Globus pallidus (tissue), 1 donor: ENCODE results near the gene C1R.
A peak's percentile ranks its signal among the peaks of the same experiment; 100 is the strongest.
"Not testable (repeated sequence)": the region's sequence is repeated elsewhere in the genome, so short reads cannot be mapped to it uniquely, and the experiment has no call there.

Experiments
- DNase-seq: peaks from one replicate; pipeline ENCODE4 v3.0.0-alpha.2; 2015; ENCODE audit warnings: low spot score

The C1R gene

DNA sequence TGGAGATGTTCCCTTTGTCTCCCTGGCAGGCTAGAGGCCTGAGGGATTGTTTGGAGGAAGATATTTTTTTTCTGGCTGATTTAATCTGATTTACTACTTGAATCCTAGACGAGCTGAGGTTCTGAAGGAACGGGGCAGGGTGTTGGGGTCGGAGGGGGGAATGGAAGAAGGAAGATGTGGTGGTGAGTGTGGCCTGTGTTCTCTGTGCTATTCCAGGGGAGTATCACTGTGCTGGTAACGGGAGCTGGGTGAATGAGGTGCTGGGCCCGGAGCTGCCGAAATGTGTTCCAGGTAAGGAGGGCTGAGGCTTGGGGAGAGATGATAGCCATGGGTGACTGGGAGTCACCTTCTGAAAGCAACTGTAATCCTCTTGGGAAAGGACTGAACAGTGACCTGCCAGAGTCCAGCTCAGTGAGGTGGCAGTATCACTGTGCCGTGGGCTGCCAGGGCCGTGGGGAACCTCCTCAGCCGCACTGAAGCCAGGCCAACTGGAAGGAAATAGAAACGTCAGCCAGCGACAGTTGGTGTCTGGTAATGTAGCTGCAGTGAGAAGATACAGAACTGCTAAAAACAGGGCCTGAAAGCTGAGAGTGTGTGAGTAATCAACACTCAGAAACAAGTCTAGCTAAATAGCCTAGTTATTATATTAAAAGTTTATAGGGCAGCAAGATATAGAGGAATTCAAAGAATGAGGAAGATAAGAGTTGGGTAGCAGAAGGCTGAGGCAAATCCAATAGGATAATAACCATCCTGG, 23.8 kb downstream of the C1R start:
- no peak for DNase-seq

DNA sequence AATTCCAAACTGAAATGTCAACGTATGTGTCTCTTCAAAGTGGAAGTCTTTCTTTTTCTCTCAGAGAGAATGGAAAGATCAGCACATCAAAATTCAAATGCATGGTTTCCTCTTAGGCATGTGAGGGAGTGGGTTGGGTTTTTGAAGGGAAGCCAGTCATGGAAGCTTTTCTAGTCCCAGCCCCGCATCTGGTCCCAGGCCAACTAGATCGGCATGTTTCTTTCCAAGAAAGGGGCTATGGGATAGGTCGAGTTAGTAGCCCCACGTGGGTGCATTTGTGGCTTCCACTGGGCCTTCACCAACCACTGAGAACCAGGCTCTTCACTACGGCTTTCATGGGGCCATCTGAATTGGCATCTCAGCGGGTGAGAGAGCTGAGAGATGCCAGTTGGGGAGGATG, 25.1 kb downstream of the C1R start:
- no peak for DNase-seq

DNA sequence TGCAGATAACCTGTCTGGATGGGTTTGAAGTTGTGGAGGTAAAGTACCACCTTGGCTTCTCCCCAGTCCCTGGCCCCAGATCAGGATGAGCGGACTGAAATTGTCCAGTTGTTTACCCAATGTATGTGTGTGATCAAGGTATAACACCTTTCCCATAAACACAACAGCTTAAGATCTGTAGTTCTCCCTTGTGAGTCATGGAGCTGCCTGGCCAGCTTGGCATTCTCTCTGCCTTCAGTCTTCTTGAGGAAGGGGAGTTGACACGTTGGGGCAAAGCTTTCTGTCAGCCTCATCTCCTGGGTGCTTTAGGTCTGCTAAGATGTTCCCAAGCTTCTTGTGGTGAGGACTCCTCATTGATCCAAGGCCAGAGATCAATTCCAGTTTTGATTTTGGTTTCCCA, 25.6 kb downstream of the C1R start:
- no peak for DNase-seq

DNA sequence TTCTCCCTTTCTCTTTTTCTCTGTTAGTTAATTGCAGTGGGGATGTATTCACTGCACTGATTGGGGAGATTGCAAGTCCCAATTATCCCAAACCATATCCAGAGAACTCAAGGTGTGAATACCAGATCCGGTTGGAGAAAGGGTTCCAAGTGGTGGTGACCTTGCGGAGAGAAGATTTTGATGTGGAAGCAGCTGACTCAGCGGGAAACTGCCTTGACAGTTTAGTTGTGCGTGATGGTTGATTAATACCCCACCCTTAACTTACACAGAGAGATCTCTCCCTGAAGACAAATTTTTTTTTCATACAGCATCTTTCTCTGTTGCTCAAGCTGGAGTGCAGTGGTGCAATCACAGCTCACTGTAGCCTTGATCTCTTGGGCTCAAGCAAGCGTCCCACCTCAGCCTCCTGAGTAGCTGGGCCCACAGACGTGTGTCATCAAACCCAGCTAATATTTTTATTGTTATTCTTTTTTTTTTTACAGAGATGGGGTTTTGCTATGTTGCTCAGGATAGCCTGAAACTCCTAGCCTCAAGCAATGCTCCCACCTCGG, 27.1 kb downstream of the C1R start:
- DNase-seq = no peak

DNA sequence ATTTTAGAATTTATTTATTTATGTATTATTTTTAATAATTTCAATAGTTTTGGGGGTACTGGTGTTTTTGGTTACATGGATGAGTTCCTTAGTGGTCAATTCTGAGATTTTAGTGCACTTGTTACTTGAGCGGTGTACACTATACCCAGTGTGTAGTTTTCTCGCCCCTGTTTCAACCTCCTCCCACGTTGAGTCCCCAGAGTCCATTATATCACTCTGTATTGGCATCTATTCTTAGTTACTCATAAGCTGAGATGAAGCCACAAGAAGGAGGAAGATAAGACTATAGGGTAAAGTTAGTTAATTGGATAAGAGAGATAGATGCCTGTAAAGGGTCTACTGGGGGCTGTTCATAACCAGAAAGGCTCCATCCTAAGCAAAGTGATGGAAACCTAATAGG, 27.7 kb downstream of the C1R start:
- no peak for DNase-seq

DNA sequence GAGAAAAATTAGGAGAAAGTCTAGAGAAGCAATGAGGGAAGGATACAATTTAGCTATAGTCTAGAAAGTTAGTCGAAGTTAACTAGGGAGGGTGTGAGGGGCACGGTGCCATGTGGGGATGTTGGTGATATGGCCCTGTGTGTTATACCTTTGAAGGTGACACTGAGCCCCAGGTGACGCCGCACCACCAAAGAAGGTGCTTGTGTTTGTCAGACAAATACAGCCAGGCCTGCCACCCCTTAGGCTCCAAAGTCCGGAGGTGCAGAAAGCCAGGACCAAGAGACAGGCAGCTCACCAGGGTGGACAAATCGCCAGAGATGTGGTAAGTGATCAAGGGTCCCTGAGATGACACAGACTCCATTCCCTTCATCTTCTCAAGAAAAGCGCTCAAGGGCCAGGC, 30.6 kb downstream of the C1R start:
- DNase-seq = no peak

DNA sequence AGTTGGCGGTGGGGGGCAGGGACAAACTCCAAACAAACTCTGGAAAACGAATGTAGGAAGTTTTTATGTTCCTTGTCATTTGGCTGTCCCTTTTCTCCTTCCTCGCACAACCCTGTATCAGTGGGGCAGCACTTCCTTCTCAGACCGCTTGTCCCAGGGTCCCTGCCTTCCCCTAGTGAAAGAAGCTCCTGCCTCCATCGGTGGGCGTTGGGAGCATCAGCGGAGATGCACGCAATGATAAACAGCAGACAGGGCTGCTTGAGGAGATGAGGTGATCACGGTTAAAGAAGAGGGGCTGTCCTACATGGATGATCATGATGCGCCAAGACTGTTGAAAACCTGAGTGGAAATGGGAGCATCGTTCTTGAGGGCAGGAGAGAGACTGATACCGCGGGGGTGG, 31.1 kb downstream of the C1R start:
- no peak for DNase-seq

DNA sequence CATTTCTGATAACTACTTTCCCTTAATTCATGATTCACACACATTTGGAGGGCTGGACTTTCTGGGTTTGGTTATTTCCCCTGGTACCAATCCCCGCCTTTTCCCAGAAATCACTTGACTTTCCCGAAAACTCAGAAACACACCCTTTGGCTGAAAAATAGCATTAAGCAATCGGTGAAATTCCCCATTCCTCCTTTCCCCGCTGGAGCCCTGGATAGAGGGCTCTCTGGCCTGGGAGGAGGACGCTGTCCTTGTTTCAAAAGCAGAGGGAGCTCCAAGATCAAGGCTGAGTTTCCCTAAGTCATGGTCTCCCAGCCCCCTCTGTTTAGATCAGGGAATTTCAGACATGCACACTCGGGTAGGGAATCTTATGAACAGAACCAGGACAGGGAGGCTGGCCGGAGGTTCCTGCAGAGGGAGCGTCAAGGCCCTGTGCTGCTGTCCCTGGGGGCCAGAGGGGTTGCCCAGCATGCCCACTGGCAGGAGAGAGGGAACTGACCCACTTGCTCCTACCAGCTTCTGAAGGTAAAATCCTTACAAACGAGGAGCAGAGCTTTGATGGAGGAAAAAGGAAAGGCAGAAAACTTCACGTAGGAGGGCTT, 31.8 kb downstream of the C1R start, which contains the start of gene C1S:
TSS of gene C1S (plus strand) at position 366 of the 602 bp plus-strand sequence. CDS start 1,195 bp downstream, outside the sequence.
- peak; percentile 23 for DNase-seq

DNA sequence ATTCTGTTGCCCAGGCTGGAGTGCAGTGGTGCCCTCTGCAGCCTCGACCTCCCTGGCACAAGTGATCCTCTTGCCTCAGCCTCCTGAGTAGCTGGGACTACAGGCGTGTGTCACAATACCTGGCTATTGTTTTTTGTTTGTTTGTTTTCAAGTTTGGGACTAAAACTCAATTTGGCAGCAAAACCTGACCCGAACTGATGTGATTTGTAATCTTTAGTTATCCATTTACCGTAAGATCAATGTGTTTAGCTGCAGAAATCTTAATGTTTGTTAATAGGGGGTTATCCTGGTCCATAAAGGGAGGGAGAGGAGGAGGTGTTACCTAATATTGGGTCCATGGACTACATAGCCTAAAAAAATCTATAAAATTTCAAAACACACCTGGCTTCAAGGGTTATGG, 32.5 kb downstream of the C1R start:
- DNase-seq = no peak

DNA sequence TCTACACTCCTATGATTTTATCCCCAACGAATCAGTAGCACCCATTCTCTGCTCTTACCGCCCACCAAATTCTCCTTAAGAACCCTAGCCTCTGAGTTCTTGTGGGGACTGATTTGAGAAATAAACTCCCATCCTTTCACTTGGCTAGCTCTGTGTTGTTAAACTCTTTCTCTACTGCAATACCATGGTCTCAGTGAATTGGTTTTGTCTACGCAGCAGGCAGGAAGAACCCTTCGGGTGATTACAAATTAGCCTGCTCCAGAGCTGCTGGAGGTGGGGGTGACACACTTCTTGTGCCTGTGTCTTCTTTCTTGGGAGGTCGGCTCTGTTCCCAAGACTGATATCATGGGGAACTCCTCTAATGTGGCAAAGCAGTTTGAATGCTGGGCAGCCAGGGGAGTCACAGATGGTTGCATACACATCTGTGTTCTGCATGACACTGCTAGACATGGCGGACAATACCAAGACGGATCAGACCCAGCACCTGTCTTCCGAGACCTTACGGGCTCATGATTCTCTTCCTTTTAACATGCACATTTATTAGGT, 33.3 kb downstream of the C1R start:
- no peak for DNase-seq

DNA sequence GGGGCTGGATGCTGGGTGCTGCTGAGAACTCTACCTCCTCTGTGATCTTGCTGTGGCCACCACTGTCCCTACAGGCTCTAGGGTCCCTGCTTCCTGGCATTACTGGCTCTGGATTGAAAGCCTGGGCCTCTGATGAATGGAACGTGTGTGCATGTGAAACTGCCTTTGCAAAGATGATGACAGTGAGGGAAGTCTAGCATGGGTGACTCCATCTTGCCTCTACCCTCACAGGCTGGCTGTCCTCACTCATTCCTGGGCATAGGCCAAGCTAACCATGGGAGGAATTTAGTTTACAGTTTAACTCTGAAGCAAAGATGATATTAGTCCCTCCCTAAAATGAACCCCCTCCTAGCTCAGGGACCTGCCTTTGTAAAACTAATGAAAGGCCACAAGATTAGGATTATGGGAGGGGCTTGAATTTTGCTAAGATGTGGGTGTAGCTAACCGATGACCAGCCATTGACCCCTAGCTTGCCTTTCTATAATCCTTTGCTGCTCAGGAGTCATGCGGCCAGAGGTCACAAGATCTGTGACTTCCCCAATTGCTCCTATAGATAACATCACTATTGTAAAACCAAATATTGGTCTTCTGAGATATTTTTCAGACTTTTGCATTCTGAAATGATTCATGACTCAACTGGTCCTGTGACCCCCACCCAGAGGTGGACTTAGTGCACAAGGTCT, 33.9 kb downstream of the C1R start:
- DNase-seq = no peak

DNA sequence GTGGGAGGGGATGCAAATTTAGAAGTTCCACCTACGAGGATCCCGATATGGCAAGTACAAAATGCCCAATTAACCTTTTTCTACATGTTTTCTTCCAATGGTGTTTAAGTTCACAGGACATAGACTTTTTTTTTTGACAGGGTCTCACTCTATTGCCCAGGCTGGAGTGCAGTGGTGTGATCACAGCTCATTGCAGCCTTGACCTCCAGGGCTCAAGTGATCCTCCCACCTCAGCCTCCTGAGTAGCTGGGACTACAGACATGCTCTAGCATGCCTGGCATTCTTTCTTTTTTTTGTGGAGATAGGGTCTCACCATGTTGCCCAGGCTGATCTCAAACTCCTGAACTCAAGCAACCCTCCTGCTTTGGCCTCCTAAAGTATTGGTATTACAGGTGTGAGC, 36.5 kb downstream of the C1R start:
- not testable (repeated sequence) for DNase-seq

DNA sequence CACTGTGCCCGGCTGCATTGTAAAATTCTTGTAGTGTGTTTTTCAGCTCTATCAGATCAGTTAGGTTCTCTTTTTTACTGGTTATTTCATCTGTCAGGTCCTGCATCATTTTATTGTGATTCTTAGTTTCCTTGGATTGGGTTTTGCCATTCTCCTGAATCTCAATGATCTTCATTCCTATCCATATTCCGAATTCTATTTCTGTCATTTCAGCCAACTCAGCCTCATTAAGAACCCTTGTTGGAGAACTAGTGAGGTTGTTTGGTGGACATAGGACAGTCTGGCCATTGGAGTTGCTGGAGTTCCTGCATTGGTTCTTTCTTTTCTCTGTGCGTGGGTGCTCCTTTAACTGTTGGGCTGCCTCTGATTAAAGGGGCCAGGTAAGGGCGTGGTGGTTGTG, 37.3 kb downstream of the C1R start:
- DNase-seq = no peak

DNA sequence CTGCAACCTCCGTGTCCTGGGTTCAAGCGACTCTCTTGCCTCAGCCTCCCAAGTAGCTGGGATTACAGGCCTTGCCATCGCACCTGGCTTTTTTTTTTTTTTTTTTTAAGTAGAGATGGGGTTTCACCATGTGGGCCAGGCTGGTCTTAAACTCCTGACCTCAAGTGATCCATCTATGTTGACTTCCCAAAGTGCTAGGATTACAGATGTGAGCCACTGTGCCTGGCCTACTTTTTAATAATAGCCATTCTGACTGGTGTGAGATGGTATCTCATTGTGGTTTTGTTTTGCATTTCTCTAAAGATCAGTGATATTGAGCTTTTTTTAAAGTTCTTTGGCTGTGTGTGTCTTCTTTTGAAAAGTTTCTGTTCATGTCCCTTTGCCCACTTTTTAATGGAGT, 42.3 kb downstream of the C1R start:
- DNase-seq = not testable (repeated sequence)

DNA sequence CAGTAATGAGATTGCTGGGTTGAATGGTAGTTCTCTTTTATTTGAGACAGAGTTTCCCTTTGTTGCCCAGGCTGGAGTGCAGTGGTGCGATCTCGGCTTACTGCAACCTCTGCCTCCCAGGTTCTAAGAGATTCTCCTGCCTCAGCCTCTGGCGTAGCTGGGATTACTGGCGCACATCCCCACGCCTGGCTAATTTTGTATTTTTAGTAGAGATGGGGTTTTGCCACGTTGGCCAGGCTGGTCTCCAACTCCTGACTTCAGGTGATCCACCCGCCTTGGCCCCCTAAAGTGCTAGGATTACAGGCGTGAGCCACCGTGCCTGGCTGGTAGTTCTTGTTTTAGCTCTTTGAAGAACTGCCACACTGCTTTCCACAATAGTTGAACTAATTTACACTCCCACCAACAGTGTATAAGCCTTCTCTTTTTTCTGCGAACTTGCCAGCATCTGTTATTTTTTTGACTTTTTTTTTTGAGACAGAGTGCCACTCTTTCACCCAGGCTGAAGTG, 42.7 kb downstream of the C1R start:
- DNase-seq = not testable (repeated sequence)

DNA sequence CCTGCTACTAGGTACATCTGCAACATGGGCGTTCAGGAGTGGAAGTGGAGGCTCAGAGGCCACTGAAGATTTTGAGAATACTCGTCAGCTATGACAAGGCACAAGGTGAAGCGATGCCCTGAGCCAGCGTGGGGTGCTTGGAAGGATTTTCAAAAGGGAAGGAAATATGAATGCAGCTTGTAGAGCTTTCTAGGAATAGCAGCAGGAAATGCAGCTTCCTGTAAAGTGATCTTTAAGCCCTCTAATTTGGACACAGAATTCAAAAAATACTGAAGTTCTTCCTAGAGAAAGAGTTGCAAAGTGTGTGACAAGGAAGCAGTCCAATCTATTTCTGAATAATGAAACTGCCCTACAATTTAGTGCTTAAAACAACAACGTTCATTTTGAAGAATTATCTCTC, 44.9 kb downstream of the C1R start:
- DNase-seq = no peak

DNA sequence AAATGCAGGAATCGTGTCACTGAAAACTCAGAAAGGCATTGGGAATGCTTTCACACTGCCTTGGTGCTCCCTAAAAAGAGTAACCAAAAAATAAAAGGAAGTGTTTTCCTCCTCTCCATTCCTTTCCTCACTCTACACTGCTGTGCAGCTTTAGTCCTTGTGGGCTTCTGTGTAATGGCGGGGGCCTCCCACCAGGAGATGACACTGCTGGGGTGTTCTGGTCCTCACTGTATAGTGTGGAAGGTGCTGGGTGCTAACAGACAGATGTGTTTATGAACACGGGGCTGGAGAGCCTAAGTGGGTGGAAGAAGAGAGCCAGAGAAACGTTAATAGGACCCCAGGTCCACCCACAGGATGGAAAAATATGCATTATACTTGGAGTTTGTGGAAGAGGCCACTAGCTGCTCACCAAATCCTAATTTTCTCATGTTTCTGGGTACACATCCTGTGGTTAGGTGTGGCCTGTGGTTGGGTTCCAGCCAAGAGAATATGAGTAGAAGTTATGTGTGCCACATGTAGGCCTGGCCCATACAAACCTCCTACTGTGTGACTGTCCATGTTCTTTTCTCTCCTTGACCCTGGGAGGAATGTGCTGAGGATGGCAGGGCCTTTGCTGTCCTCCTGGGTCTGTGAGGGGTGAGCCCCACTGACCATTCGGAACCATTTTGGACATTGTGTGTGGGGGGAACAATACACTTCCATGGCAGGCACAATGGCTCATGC, 45.7 kb downstream of the C1R start:
- no peak for DNase-seq

DNA sequence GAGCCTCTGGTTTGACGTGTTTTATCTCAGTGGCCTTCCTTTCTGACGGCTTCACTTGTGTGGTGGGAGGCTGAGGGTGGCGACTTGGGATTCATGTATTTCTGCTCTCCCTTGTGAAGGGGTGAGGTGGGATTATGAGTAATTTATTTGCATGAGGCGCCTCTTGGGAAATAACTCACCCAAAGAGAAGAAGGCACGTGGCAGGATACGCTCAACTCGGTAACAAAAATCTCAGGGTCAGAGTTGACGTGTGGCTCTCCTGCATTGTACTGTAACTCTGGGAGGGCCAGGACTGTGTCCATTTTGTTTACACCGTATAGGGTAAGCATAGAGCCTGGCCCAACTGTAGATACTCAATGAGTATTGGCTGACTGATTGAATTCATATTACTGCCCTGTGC, 46.3 kb downstream of the C1R start:
- DNase-seq = no peak

DNA sequence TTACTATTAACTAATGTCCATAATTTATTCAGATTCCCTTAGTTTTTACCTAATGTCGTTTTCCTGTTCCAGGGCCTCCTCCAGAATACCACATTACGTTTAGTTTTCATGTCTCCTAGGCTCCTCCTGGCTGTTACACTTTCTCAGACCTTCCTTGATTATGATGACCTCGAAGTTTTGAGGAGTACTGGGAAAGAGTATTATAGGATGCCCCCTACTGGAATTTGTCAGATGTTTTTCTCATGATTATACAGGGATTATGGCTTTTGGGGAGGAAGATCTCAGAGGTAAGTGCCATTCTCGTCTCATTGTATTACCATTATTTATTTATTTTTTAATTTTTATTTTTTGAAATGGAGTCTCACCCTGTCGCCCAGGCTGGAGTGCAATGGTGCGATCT, 49.4 kb downstream of the C1R start:
- DNase-seq = peak; percentile 11

DNA sequence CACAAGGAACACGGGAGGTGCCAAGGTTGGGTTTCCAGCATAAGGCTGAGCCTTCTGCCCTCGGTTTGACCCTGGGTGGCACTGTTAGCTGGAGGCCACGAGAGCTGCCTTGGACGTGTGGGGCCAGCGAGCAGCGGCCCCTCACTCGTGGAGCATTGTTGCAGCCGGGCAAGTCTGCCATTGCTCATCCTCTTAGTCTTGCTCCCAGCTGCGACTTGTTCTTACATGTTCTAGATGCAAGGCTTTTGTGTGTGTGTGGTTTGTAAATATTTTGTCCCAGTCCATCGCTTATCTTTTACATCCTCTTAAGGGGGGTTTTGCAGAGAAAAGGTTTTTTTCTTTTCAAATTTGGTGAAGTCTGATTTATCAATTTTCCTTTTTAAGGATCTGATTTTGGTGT, 52.8 kb downstream of the C1R start:
- no peak for DNase-seq

DNA sequence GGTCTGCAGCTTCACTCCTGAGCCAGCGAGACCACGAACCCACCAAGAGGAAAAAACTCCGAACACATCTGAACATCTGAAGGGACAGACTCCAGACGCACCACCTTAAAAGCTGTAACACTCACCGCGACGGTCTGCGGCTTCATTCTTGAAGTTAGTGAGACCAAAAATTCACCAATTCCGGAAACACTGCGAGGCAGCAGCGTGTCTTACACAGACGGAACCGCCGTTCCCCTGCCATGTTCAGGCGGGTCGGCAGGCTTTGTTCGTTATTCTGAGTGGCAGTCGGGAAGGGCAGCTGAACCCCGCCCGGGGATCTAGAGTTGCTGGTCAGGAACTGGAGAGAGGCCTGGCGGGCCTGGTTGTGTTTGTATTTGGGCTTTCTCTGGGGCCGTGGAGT, 53.7 kb downstream of the C1R start:
- DNase-seq = no peak

DNA sequence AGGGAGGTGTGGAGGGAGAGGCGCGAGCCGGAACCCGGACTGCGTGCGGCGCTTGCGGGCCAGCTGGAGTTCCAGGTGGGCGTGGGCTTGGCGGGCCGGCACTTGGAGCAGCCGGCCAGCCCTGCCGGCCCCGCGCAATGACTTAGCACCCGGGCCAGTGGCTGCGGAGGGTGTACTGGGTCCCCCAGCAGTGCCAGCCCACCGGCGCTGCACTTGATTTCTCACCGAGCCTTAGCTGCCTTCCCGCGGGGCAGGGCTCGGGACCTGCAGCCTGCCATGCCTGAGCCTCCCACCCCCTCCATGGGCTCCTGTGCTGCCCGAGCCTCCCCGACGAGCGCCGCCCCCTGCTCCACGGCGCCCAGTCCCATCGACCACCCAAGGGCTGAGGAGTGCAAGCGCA, 54.8 kb downstream of the C1R start:
- DNase-seq = not testable (repeated sequence)
